ENCODE measurements around the gene SLC12A9.

- no peak for TF ChIP-seq CTCF (conservative IDR thresholded peaks at IDR 0.05; ENCODE audit: low read length)
- no peak for TF ChIP-seq EZH2phosphoT487 (IDR thresholded peaks at IDR 0.05; ENCODE audit: borderline replicate concordance)
Measured at GRCh38 chr7:100900978-100901377, 48.5 kb downstream of the SLC12A9 start.

Measured in Loucy (cell line).